HepG2 (cell line): Measurements from ENCODE around the gene C11orf91. TPM values are rescaled to one million over a fixed set of nuclear protein-coding genes. Genes with fewer than 3 reads are reported as not detected.

ENCODE experiments used
- CEBPB ChIP-seq: IDR thresholded peaks from 2 replicates; pipeline ENCODE4 v1.6.1; 2011; ENCODE audit warnings: low read depth, low read length, improper control_type of control experiment, borderline replicate concordance
- CREM ChIP-seq, 2 experiments: sonication (generic) in 1 of 2; formaldehyde crosslinking in 1 of 2; IDR thresholded peaks; 2 replicates each; pipeline versions ENCODE4 v1.4.0 to v1.6.1; 2016 to 2020; ENCODE audit warnings: antibody characterized with exemption in 1 of 2, mild to moderate bottlenecking in 1 of 2, missing genetic modification reagents in 1 of 2
- DZIP1 ChIP-seq: sonication (generic); formaldehyde crosslinking; IDR thresholded peaks from 2 replicates; pipeline ENCODE4 v1.5.0; 2020; ENCODE audit warnings: mild to moderate bottlenecking, missing genetic modification reagents
- FOXM1 ChIP-seq: sonication (generic); formaldehyde crosslinking; IDR thresholded peaks from 2 replicates; pipeline ENCODE4 v1.5.0; 2020; ENCODE audit warnings: missing genetic modification reagents
- FUBP1 ChIP-seq: sonication (generic); formaldehyde crosslinking; IDR thresholded peaks from 2 replicates; pipeline ENCODE4 v1.5.1; 2020; ENCODE audit warnings: missing genetic modification reagents, mild to moderate bottlenecking, borderline replicate concordance
- GATA4 ChIP-seq: sonication (generic); IDR thresholded peaks from 2 replicates; pipeline ENCODE4 v1.6.1; 2016; ENCODE audit warnings: antibody characterized with exemption, low read depth, borderline replicate concordance
- HES4 ChIP-seq: sonication (generic); formaldehyde crosslinking; IDR thresholded peaks from 2 replicates; pipeline ENCODE4 v1.9.0; 2021; ENCODE audit warnings: mild to moderate bottlenecking, missing genetic modification reagents, borderline replicate concordance
- HNF1A ChIP-seq, 2 experiments: sonication (generic) in 1 of 2; formaldehyde crosslinking in 1 of 2; IDR thresholded peaks; 2 replicates each; pipeline versions ENCODE4 v1.4.0 to v1.6.1; 2016 to 2020; ENCODE audit warnings: borderline replicate concordance in 1 of 2, low read depth in 1 of 2, mild to moderate bottlenecking in 1 of 2, missing genetic modification reagents in 1 of 2
- ISL2 ChIP-seq: sonication (generic); formaldehyde crosslinking; IDR thresholded peaks from 2 replicates; pipeline ENCODE4 v1.5.0; 2020; ENCODE audit warnings: missing genetic modification reagents
- RBFOX2 ChIP-seq: fragments of 200-400 bp; formaldehyde crosslinking; IDR thresholded peaks from 2 replicates; pipeline ENCODE4 v1.6.1; 2017; ENCODE audit warnings: low read depth, mild to moderate bottlenecking, low read length
- RBM22 ChIP-seq: fragments of 200-400 bp; formaldehyde crosslinking; optimal IDR thresholded peaks from 2 replicates; pipeline ENCODE3; 2017; ENCODE audit warnings: mild to moderate bottlenecking, low read length, moderate library complexity
- STAT5B ChIP-seq: sonication (generic); formaldehyde crosslinking; IDR thresholded peaks from 2 replicates; pipeline ENCODE4 v1.4.0; 2020; ENCODE audit warnings: missing genetic modification reagents
- YEATS2 ChIP-seq: sonication (generic); formaldehyde crosslinking; IDR thresholded peaks from 2 replicates; pipeline ENCODE4 v1.4.0; 2020; ENCODE audit warnings: missing genetic modification reagents, borderline replicate concordance
- ZNF180 ChIP-seq: sonication (generic); formaldehyde crosslinking; IDR thresholded peaks from 2 replicates; pipeline ENCODE4 v1.4.0; 2020; ENCODE audit warnings: low read depth, missing genetic modification reagents, borderline replicate concordance
- ZNF224 ChIP-seq: sonication (generic); formaldehyde crosslinking; IDR thresholded peaks from 2 replicates; pipeline ENCODE4 v1.5.0; 2020; ENCODE audit warnings: mild to moderate bottlenecking, missing genetic modification reagents
- ZNF230 ChIP-seq: sonication (generic); formaldehyde crosslinking; IDR thresholded peaks from 2 replicates; pipeline ENCODE4 v1.4.0; 2020; ENCODE audit warnings: mild to moderate bottlenecking, missing genetic modification reagents
- ZNF256 ChIP-seq: sonication (generic); formaldehyde crosslinking; conservative IDR thresholded peaks from 2 replicates; pipeline ENCODE4 v1.4.0; 2020; ENCODE audit warnings: missing genetic modification reagents
- ZNF496 ChIP-seq: sonication (generic); formaldehyde crosslinking; IDR thresholded peaks from 2 replicates; pipeline ENCODE4 v1.8.1; 2023; ENCODE audit warnings: mild to moderate bottlenecking, moderate library complexity, missing genetic modification reagents; ENCODE audit not compliant: insufficient replicate concordance
- ZNF670 ChIP-seq: sonication (generic); formaldehyde crosslinking; IDR thresholded peaks from 2 replicates; pipeline ENCODE4 v1.8.0; 2022; ENCODE audit warnings: mild to moderate bottlenecking, missing genetic modification reagents, borderline replicate concordance
- ZNF768 ChIP-seq: sonication (generic); formaldehyde crosslinking; IDR thresholded peaks from 2 replicates; pipeline ENCODE4 v1.4.0; 2020; ENCODE audit warnings: missing genetic modification reagents
- ZNF773 ChIP-seq: sonication (generic); formaldehyde crosslinking; IDR thresholded peaks from 2 replicates; pipeline ENCODE4 v1.4.0; 2020; ENCODE audit warnings: missing genetic modification reagents, borderline replicate concordance
- polyA plus RNA-seq, 8 experiments: library from polyadenylated mRNA; depleted of rRNA in 3 of 8; stranded (reverse) in 7 of 8; unstranded in 1 of 8; fragments of >200 nt; fragmentation: Illumina TruSeq in 4 of 8; extraction: Trizol in 4 of 8; gene quantifications; 2 replicates each; pipeline versions ENCODE4 v1.2.1 to v1.2.3, GENCODE V29; 2011 to 2016; ENCODE audit warnings: low read depth in 4 of 8, missing spikeins in 1 of 8, mixed read lengths in 1 of 8; ENCODE audit not compliant: insufficient read depth in 1 of 8
- total RNA-seq, 5 experiments: library from RNA; depleted of rRNA; stranded (reverse); fragments of >200 nt; fragmentation: Illumina TruSeq; extraction: Trizol; gene quantifications; 2 replicates each; pipeline ENCODE4 v1.2.3, GENCODE V29; 2016; ENCODE audit warnings: low read depth in 1 of 5

C11orf91 gene
- total and polyA plus RNA-seq, 2 of the 13 experiments (the other 11 are each of a cell fraction or from before 2014, with no cell fraction given): 0.35 TPM; not detected in 1

GRCh38 chr11:33736148-33736812 lies 35.7 kb upstream of the C11orf91 start, which contains the start of gene CD59 (continued):
- TF ChIP-seq FUBP1 (no peak), CREM (IDR thresholded peaks at IDR 0.05) (no peak), CREM (CRISPR knock-in tag; IDR thresholded peaks at IDR 0.05) (no peak), GATA4 (no peak), ZNF773 (CRISPR knock-in tag) (no peak), ZNF670 (CRISPR knock-in tag) (no peak), RBM22 (no peak), STAT5B (no peak), HNF1A (IDR thresholded peaks at IDR 0.05; ENCODE audit: low read depth) (no peak), HNF1A (CRISPR knock-in tag; IDR thresholded peaks at IDR 0.05; ENCODE audit: borderline replicate concordance) (no peak), RBFOX2 (peak; percentile 82), ZNF180 (CRISPR knock-in tag) (no peak), HES4 (CRISPR knock-in tag) (peak; percentile 63; the same call in 1 of the 2 replicates), ZNF256 (CRISPR knock-in tag) (no peak; the same call in 1 of the 2 replicates), FOXM1 (CRISPR knock-in tag) (no peak), ZNF230 (CRISPR knock-in tag) (no peak), YEATS2 (CRISPR knock-in tag) (no peak), ISL2 (CRISPR knock-in tag) (peak; percentile 64; the same call in 1 of the 2 replicates), ZNF224 (CRISPR knock-in tag) (no peak), ZNF768 (CRISPR knock-in tag) (no peak; the same call in 1 of the 2 replicates), DZIP1 (CRISPR knock-in tag) (0 out of 2 replicates have a peak, but pooled peaks have one; percentile 70), ZNF496 (no peak), CEBPB (no peak)
